Breast epithelium (tissue), 4 donors: ENCODE results near the gene RPL26. TPM values are rescaled to one million over a fixed set of nuclear protein-coding genes. Genes with fewer than 3 reads are reported as not detected.

Experiments used
- DNase-seq, 2 donors: peaks; one replicate each; pipeline ENCODE4 v3.0.0-alpha.2; 2019; ENCODE audit warnings: low spot score in 2 of 2
- H3K27ac ChIP-seq, 2 donors: fragments of 200-600 bp; sonication (generic) in 1 of 2; one replicate each; pipeline ENCODE4 v1.5.1; 2016 to 2019; ENCODE audit warnings: mild to moderate bottlenecking in 1 of 2
- H3K27me3 ChIP-seq, 2 donors: fragments of 200-600 bp; sonication (generic) in 1 of 2; one replicate each; pipeline versions ENCODE4 v1.5.1 to v1.6.0; 2017 to 2019; ENCODE audit warnings: control low read depth in 1 of 2, mild to moderate bottlenecking in 1 of 2
- H3K36me3 ChIP-seq: fragments of 200-600 bp; one replicate; pipeline ENCODE4 v1.5.1; 2019
- H3K4me1 ChIP-seq, 2 donors: fragments of 200-600 bp; sonication (generic); one replicate each; pipeline ENCODE4 v1.5.1; 2016 to 2019; ENCODE audit warnings: control low read depth in 1 of 2
- H3K4me3 ChIP-seq, 3 donors: fragments of 200-600 bp; sonication (generic); 1 replicate in 2 of 3; 2 replicates in 1 of 3; pipeline ENCODE4 v1.5.1; 2016 to 2019; ENCODE audit warnings: mild to moderate bottlenecking in 3 of 3, moderate library complexity in 2 of 3
- H3K9me3 ChIP-seq, 2 donors: fragments of 200-600 bp; sonication (generic) in 1 of 2; one replicate each; pipeline ENCODE4 v1.5.1; 2016 to 2019; ENCODE audit warnings: control low read depth in 1 of 2
- POLR2A ChIP-seq: fragments of 450-650 bp; IDR thresholded peaks from one replicate; pipeline ENCODE4 v1.6.1; 2016; ENCODE audit warnings: antibody characterized with exemption, mild to moderate bottlenecking, moderate library complexity
- POLR2AphosphoS5 ChIP-seq, 3 donors: sonication (generic); formaldehyde crosslinking; IDR thresholded peaks; one replicate each; pipeline ENCODE4 v1.6.1; 2017; ENCODE audit warnings: antibody characterized with exemption in 3 of 3
- intact Hi-C: fragments of 100-400 bp; cut with DNase I; formaldehyde crosslinking; loops from one replicate; pipeline ENCODE4 v1.15.1; 2023; ENCODE audit warnings: low total_unique reads
- total RNA-seq, 3 donors: library from RNA; depleted of rRNA; stranded (reverse); fragments of >200 nt; gene quantifications; one replicate each; pipeline ENCODE4 v1.1.0, GENCODE V29; 2016
- TF ChIP-seq, protein P1 (sequence below), 3 donors: fragments of 450-650 bp; IDR thresholded peaks; one replicate each; pipeline ENCODE4 v1.5.1; 2016 to 2017; ENCODE audit warnings: antibody characterized with exemption in 3 of 3, mild to moderate bottlenecking in 3 of 3, moderate library complexity in 3 of 3

RPL26 gene
- total RNA-seq, 3 donors from 2014 or later, result 3,666 to 5,219 (median 4,419) TPM

DNA sequence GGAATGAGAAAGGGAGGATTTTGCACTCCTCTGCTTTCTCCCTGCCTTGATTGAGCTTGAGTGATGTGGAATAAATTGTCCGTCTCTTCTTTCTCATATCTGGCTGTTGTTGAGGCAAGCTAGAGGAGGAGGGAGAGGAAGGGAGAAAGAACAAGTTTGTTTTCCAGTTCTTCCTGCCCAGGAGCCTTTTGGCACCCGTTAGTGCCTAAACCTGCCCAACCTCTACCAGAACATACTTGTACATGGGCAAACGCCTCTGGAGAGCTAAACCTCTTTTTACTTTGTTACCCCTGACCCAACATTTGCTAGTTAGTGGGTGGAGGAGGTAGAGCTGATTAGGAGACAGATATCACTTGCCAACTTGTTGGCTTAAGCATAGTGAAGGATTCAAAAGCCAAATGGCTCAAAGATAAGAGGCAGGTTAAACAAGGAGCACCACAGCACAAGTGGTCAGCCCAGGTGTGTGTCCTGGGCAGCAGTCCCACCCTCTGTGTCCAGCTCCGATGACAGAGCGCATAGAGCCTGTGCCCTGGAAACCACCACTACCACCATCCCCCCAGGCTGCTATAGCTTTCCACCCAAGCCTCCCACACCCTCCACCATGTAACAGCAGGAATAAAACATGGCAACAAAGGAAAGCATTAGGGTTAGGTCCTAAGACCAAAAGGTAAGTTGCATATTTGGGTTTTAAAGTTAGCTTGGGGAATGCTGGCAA, 36.9 kb downstream of the RPL26 start:
- peak in 1 of 3 donors; percentile 24 for TF ChIP-seq POLR2AphosphoS5 (IDR thresholded peaks at IDR 0.05)
- no peak for TF ChIP-seq POLR2A
- no peaks in the 10 kb centered on the region for H3K36me3 ChIP-seq
- no peaks in the 10 kb centered on the region for H3K4me1 ChIP-seq
- H3K9me3 ChIP-seq, result no peaks in the 10 kb centered on the region
- peak overlapping the region; percentile 78 to 90 for H3K27ac ChIP-seq
- H3K27me3 ChIP-seq, result no peaks in the 10 kb centered on the region
- peak overlapping the region in 1 of 3 donors; percentile 39 for H3K4me3 ChIP-seq
- intact Hi-C loops, result no loop called here
- DNase-seq, result peak in 1 of 2 donors; percentile 70

DNA sequence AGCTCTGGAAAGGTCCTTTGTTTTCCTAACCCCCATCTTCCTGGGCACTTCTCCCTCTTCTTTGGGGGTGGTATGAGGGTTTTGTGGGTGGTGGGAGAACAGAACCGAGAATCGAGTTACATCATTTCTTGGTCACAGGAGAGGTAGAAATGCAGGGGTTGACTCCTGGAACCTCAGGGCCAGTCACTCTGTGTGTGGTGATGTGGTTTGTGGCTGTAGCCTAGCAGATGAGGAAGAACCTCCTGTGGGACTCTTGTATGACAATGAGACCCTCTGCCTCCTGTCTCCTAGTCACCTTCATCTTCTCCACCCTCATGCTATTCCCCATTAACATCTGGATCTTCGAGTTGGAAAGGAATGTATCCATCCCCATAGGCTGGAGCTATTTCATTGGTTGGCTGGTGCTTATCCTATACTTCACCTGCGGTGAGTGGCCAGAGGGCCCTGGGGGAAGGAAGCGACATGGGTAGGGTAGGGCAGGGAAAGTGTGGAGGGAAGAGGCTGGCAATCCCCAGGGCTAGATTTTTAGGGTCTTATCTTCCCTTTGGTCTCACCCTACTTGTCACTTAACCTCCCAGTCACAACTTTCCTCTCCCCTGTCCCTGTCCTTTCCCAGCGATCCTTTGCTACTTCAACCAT, 37.8 kb downstream of the RPL26 start:
- Histone ChIP-seq H3K4me1 (no peaks in the 10 kb centered on the region), H3K27me3 (no peaks in the 10 kb centered on the region), H3K4me3 (no peak overlapping the region), H3K36me3 (no peaks in the 10 kb centered on the region), H3K9me3 (no peaks in the 10 kb centered on the region), H3K27ac (peak overlapping the region; percentile 78 to 90)
- intact Hi-C loops, result no loop called here
- no peak for DNase-seq
- TF ChIP-seq, protein P1, sequence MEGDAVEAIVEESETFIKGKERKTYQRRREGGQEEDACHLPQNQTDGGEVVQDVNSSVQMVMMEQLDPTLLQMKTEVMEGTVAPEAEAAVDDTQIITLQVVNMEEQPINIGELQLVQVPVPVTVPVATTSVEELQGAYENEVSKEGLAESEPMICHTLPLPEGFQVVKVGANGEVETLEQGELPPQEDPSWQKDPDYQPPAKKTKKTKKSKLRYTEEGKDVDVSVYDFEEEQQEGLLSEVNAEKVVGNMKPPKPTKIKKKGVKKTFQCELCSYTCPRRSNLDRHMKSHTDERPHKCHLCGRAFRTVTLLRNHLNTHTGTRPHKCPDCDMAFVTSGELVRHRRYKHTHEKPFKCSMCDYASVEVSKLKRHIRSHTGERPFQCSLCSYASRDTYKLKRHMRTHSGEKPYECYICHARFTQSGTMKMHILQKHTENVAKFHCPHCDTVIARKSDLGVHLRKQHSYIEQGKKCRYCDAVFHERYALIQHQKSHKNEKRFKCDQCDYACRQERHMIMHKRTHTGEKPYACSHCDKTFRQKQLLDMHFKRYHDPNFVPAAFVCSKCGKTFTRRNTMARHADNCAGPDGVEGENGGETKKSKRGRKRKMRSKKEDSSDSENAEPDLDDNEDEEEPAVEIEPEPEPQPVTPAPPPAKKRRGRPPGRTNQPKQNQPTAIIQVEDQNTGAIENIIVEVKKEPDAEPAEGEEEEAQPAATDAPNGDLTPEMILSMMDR (IDR thresholded peaks at IDR 0.05), result no peak
- no peak for TF ChIP-seq POLR2A
- TF ChIP-seq POLR2AphosphoS5 (IDR thresholded peaks at IDR 0.05), result no peak

GRCh38 chr17:8341456-8341855, 41.5 kb downstream of the RPL26 start:
- Histone ChIP-seq H3K27me3 (no peaks in the 10 kb centered on the region), H3K4me1 (no peaks in the 10 kb centered on the region), H3K4me3 (no peak overlapping the region), H3K27ac (no peak overlapping the region), H3K9me3 (no peaks in the 10 kb centered on the region), H3K36me3 (no peaks in the 10 kb centered on the region)
- DNase-seq, result no peak
- intact Hi-C loops, result no loop called here
- TF ChIP-seq POLR2A (no peak), POLR2AphosphoS5 (IDR thresholded peaks at IDR 0.05) (no peak)
- TF ChIP-seq, protein P1 (IDR thresholded peaks at IDR 0.05), result no peak

DNA sequence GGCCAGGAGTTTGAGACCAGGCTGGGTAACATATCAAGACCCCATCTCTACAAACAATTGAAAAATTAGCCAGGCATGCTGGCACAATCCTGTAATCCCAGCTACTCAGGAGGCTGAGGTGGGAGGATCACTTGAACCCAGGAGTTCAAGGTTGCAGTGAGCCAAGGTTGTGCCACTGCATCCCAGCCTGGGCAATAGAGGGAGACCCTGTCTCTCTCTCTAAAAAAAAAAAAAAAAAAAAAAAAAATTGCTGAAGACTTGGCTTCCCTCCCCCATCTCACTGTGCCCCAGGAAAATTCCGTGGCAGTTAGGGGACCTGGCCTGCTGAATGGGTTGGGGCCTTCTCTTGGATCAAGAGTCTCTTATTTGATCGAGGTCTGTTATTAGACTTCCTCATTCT, 43.5 kb downstream of the RPL26 start, which contains the start of gene ODF4:
ODF4 (plus strand) TSS at position 301 of the 400 bp plus-strand sequence. CDS start 212 bp downstream, outside the sequence.
- Histone ChIP-seq H3K9me3 (no peaks in the 10 kb centered on the region), H3K4me3 (no peak within 1 kb of the TSS), H3K27me3 (no peaks in the 10 kb centered on the region), H3K27ac (no peak within 1 kb of the TSS), H3K4me1 (no peaks in the 10 kb centered on the region), H3K36me3 (no peaks in the 10 kb centered on the region)
- no peak for DNase-seq
- intact Hi-C loops, result no loop called here
- TF ChIP-seq POLR2AphosphoS5 (IDR thresholded peaks at IDR 0.05) (no peak), POLR2A (no peak)
- TF ChIP-seq, protein P1 (IDR thresholded peaks at IDR 0.05), result no peak

GRCh38 chr17:8338753-8339140, 44.2 kb downstream of the RPL26 start:
- DNase-seq, result no peak

More at GRCh38 chr17:8338753-8339140, 44.2 kb downstream of the RPL26 start:
- H3K9me3 ChIP-seq, result no peaks in the 10 kb centered on the region
- TF ChIP-seq POLR2A (no peak), POLR2AphosphoS5 (IDR thresholded peaks at IDR 0.05) (no peak)
- TF ChIP-seq, protein P1 (IDR thresholded peaks at IDR 0.05), result no peak
- H3K27me3 ChIP-seq, result no peaks in the 10 kb centered on the region
- no peak overlapping the region for H3K4me3 ChIP-seq
- no peaks in the 10 kb centered on the region for H3K4me1 ChIP-seq
- no peaks in the 10 kb centered on the region for H3K36me3 ChIP-seq
- intact Hi-C loops, result no loop called here
- no peak overlapping the region for H3K27ac ChIP-seq
